ENCODE data around the gene TLCD3B. TPM values are rescaled to one million over a fixed set of nuclear protein-coding genes. Genes with fewer than 3 reads are reported as not detected.

Gene TLCD3B
- total and polyA plus RNA-seq, 2 of the 4 experiments (the other 2 are of a cell fraction) = 0.19 TPM; not detected in 1

DNA sequence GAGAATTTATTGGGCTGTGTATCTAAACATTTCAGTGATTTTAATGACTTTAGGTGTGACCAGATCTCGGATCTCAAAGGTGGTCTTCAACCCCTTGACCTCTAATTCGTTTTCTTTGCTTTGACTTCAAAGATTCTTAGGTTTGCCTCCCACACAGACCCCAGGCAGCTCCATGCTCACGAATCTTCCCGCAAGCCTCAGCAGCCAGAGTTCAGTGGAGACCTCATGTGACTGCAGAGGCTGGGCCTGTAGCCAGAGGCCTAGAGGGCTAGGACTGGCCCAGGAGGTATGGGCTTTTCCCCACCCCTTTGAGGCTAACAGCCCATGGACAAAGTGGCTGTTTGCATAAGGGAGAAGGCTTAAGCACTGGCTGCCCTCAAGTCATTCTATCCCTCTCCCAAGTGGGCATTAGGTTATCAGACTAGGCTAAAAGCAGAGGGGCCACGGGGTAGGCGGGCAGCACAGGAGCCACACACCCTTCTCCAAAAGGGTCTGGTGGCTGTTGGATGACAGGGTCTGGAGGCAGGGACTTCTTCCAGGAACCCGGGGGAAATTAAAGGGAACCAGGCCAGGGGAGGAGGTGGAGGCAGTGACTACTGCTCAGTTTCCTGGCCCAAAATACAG, 38.6 kb downstream of the TLCD3B start:
- H3K4me2 ChIP-seq (ENCODE audit: low read depth, low read length) = no peak overlapping the region
- ChIA-PET CTCF (no interaction called here), POLR2A (ENCODE audit: unreplicated experiment) (no interaction called here)
- H4K20me1 ChIP-seq (ENCODE audit: insufficient read depth, low read length) = no peaks in the 10 kb centered on the region
- H3K9ac ChIP-seq (ENCODE audit: low read depth, low read length) = no peak overlapping the region
- dilution Hi-C loops (cut with HindIII; ENCODE audit: low sequenced_read_pairs, unreplicated experiment) (no loop called here), in situ Hi-C loops (cut with MboI; ENCODE audit: low sequenced_read_pairs) (no loop called here), intact Hi-C loops (cut with micrococcal nuclease) (no loop called here)
- H3K18ac ChIP-seq (ENCODE audit: low read depth, low read length) = no peak overlapping the region
- TF ChIP-seq RAD21 (IDR thresholded peaks at IDR 0.05; ENCODE audit: low read length) (no peak), RCOR1 (IDR thresholded peaks at IDR 0.05; ENCODE audit: insufficient replicate concordance, low read length) (no peak), SMC3 (IDR thresholded peaks at IDR 0.05; ENCODE audit: low read depth, low read length) (no peak)
- TF ChIP-seq, protein P1, sequence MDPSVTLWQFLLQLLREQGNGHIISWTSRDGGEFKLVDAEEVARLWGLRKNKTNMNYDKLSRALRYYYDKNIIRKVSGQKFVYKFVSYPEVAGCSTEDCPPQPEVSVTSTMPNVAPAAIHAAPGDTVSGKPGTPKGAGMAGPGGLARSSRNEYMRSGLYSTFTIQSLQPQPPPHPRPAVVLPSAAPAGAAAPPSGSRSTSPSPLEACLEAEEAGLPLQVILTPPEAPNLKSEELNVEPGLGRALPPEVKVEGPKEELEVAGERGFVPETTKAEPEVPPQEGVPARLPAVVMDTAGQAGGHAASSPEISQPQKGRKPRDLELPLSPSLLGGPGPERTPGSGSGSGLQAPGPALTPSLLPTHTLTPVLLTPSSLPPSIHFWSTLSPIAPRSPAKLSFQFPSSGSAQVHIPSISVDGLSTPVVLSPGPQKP (IDR thresholded peaks at IDR 0.05; ENCODE audit: borderline replicate concordance, low read depth, low read length) = no peak
- TF ChIP-seq, protein P2, sequence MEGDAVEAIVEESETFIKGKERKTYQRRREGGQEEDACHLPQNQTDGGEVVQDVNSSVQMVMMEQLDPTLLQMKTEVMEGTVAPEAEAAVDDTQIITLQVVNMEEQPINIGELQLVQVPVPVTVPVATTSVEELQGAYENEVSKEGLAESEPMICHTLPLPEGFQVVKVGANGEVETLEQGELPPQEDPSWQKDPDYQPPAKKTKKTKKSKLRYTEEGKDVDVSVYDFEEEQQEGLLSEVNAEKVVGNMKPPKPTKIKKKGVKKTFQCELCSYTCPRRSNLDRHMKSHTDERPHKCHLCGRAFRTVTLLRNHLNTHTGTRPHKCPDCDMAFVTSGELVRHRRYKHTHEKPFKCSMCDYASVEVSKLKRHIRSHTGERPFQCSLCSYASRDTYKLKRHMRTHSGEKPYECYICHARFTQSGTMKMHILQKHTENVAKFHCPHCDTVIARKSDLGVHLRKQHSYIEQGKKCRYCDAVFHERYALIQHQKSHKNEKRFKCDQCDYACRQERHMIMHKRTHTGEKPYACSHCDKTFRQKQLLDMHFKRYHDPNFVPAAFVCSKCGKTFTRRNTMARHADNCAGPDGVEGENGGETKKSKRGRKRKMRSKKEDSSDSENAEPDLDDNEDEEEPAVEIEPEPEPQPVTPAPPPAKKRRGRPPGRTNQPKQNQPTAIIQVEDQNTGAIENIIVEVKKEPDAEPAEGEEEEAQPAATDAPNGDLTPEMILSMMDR (conservative IDR thresholded peaks at IDR 0.05; ENCODE audit: low read depth, low read length) = no peak
- H3K9me3 ChIP-seq (ENCODE audit: control insufficient read depth, insufficient read depth, low read length) = no peaks in the 10 kb centered on the region
- H2BK120ac ChIP-seq (ENCODE audit: low read depth, low read length) = no peak overlapping the region
- no peak overlapping the region for H3K27ac ChIP-seq (ENCODE audit: insufficient read depth, low read length)
- DNase-seq (peak; percentile 63), ATAC-seq (ENCODE audit: low read depth) (no peak)
- H3K27me3 ChIP-seq (ENCODE audit: control insufficient read depth, insufficient read depth, low read length) = no peaks in the 10 kb centered on the region
- no peak overlapping the region for H4K91ac ChIP-seq (ENCODE audit: insufficient read depth, low read depth, low read length)
- no peak overlapping the region for H2AK5ac ChIP-seq (ENCODE audit: low read depth, low read length)
- BruUV-seq (replicated peaks) = no TSS peak
- H2BK15ac ChIP-seq (ENCODE audit: low read depth, low read length) = no peak overlapping the region
- peaks cover 35% of the 10 kb centered on the region for H3K36me3 ChIP-seq (ENCODE audit: control insufficient read depth, insufficient read depth, low read length)
- peaks cover 5% of the 10 kb centered on the region; the same call in 1 of the 2 replicates for H3K9me1 ChIP-seq (ENCODE audit: insufficient read depth, low read length)
- peaks cover 8% of the 10 kb centered on the region for H3K4me1 ChIP-seq (ENCODE audit: control insufficient read depth, insufficient read depth, low read length)
- no peak overlapping the region for H3K14ac ChIP-seq (replicated peaks; ENCODE audit: low read depth, low read length)
- H3K4me3 ChIP-seq (ENCODE audit: insufficient read depth, low read depth, low read length) = no peak overlapping the region
- H2BK20ac ChIP-seq (ENCODE audit: low read depth, low read length) = no peak overlapping the region
- no peak overlapping the region for H2AFZ ChIP-seq (replicated peaks; ENCODE audit: low read length, poor library complexity)
- no CpG with 5 or more reads among the region's 7 CpGs for WGBS, 2 experiments (ENCODE audit: extremely low coverage in 2 of 2, insufficient read length in 1 of 2)
- H4K5ac ChIP-seq (ENCODE audit: low read depth, low read length) = no peak overlapping the region
- no peak overlapping the region for H3K23ac ChIP-seq (ENCODE audit: low read depth, low read length)
- no peak overlapping the region for H4K8ac ChIP-seq (ENCODE audit: low read depth in 2 of 2, low read length in 2 of 2)
- peaks cover 8 to 36% of the 10 kb centered on the region in 2 experiments; a peak in 3 of 4 replicates for H3K79me1 ChIP-seq (ENCODE audit: low read depth in 1 of 2, low read length in 2 of 2)
- H2BK5ac ChIP-seq (ENCODE audit: low read depth, low read length, poor library complexity, severe bottlenecking) = no peak overlapping the region
- H3K4ac ChIP-seq (ENCODE audit: low read depth, low read length) = no peak overlapping the region
- no peak overlapping the region for H3K56ac ChIP-seq (ENCODE audit: extremely low read depth, insufficient read depth, low read length)
- peak overlapping the region; percentile 37 for H2AK9ac ChIP-seq (replicated peaks; ENCODE audit: low read depth, low read length, poor library complexity)
